A673 (cell line): ENCODE measurements around the gene TSGA10IP. TPM values are rescaled to one million over a fixed set of nuclear protein-coding genes. Genes with fewer than 3 reads are reported as not detected.

Experiments used
- BruUV-seq: library from RNA; stranded (reverse); fragments of 400-500 nt; replicated peaks from 2 replicates; lab custom pipeline; 2021; lab: Mats Ljungman, UMichigan
- CTCF ChIA-PET: fragments of 300-600 bp; sonication (Branson Sonifier 250); formaldehyde crosslinking; loops from one replicate; lab custom pipeline; 2022; ENCODE audit warnings: antibody characterized with exemption; lab: Charles Lee
- POLR2A ChIA-PET: fragments of 300-600 bp; sonication (Branson Sonifier 250); formaldehyde crosslinking; loops from one replicate; lab custom pipeline; 2022; ENCODE audit warnings: antibody characterized with exemption; ENCODE audit not compliant: low non-redundant PET; lab: Charles Lee
- DNase-seq: peaks from one replicate; pipeline ENCODE4 v3.0.0-alpha.2; 2015; ENCODE audit warnings: low spot score
- H3K27ac ChIP-seq: fragments of 200-600 bp; sonication (generic); 2 replicates; pipeline ENCODE4 v1.5.1; 2016; ENCODE audit warnings: mixed run types, low read depth, mild to moderate bottlenecking, mixed read lengths, antibody characterized with exemption, low read length; ENCODE audit not compliant: poor library complexity, severe bottlenecking
- H3K27me3 ChIP-seq: fragments of 200-600 bp; sonication (generic); replicated peaks from 2 replicates; pipeline ENCODE4 v1.6.1; 2017; ENCODE audit warnings: mixed run types, low read depth, mild to moderate bottlenecking, mixed read lengths, antibody characterized with exemption, low read length; ENCODE audit not compliant: insufficient read depth, poor library complexity
- H3K36me3 ChIP-seq: fragments of 200-600 bp; sonication (generic); 2 replicates; pipeline ENCODE4 v1.6.1; 2016; ENCODE audit warnings: mixed run types, mild to moderate bottlenecking, mixed read lengths, antibody characterized with exemption, low read length; ENCODE audit not compliant: insufficient read depth, poor library complexity, severe bottlenecking
- H3K4me1 ChIP-seq: fragments of 200-600 bp; sonication (generic); 2 replicates; pipeline ENCODE4 v1.6.1; 2017; ENCODE audit warnings: mixed run types, mild to moderate bottlenecking, mixed read lengths, antibody characterized with exemption, low read length; ENCODE audit not compliant: insufficient read depth, poor library complexity, severe bottlenecking
- H3K4me3 ChIP-seq: fragments of 200-600 bp; sonication (generic); 2 replicates; pipeline ENCODE4 v1.5.1; 2016; ENCODE audit warnings: low read depth, mixed run types, mild to moderate bottlenecking, mixed read lengths, low read length; ENCODE audit not compliant: poor library complexity, severe bottlenecking
- H3K9me3 ChIP-seq: fragments of 200-600 bp; sonication (generic); 2 replicates; pipeline ENCODE4 v1.6.1; 2016; ENCODE audit warnings: mixed run types, low read depth, mild to moderate bottlenecking, mixed read lengths, antibody characterized with exemption, low read length; ENCODE audit not compliant: poor library complexity, severe bottlenecking
- CTCF ChIP-seq: fragments of 300-800, 200-600 bp; sonication (generic); conservative IDR thresholded peaks from 2 replicates; pipeline ENCODE4 v1.5.1; 2017; ENCODE audit warnings: low read depth, mild to moderate bottlenecking, antibody characterized with exemption, low read length, moderate library complexity, mixed read lengths
- EZH2 ChIP-seq: fragments of 200-600 bp; sonication (generic); IDR thresholded peaks from 2 replicates; pipeline ENCODE4 v1.6.1; 2017; ENCODE audit warnings: borderline replicate concordance, low read depth, mild to moderate bottlenecking, mixed read lengths, antibody characterized with exemption, low read length; ENCODE audit not compliant: poor library complexity, severe bottlenecking
- intact Hi-C: fragments of 100-400 bp; cut with micrococcal nuclease; formaldehyde crosslinking; loops from one replicate; pipeline ENCODE4 v1.10.0; 2022; ENCODE audit not compliant: unreplicated experiment
- total RNA-seq: library from RNA; stranded (reverse); gene quantifications from 2 replicates; pipeline ENCODE4 v1.2.3, GENCODE V29; 2021

TSGA10IP gene
- total RNA-seq, 1 experiment from 2014 or later, result not detected

- no peak for DNase-seq
- Histone ChIP-seq H3K27me3 (no peaks in the 10 kb centered on the region), H3K4me1 (no peaks in the 10 kb centered on the region), H3K9me3 (no peaks in the 10 kb centered on the region), H3K4me3 (no peak overlapping the region), H3K27ac (no peak overlapping the region), H3K36me3 (peaks cover 35% of the 10 kb centered on the region)
- TSS peak; percentile 11 for BruUV-seq
- no peak for TF ChIP-seq EZH2
- TF ChIP-seq CTCF, result no peak
- intact Hi-C loops, result no loop called here
- ChIA-PET CTCF (no interaction called here), POLR2A (no interaction called here)
Observed at GRCh38 chr11:65979261-65979759, 34.0 kb downstream of the TSGA10IP start.

- Histone ChIP-seq H3K36me3 (peaks cover 35% of the 10 kb centered on the region), H3K27me3 (no peaks in the 10 kb centered on the region), H3K4me3 (no peak overlapping the region), H3K4me1 (no peaks in the 10 kb centered on the region), H3K27ac (no peak overlapping the region), H3K9me3 (no peaks in the 10 kb centered on the region)
- ChIA-PET CTCF (no interaction called here), POLR2A (interaction anchor here (0.6 kb wide), 2 partner anchors 72 to 137 kb away, joined by 3 to 9 read pairs; no protein-coding TSS in a partner anchor)
- intact Hi-C loops, result no loop called here
- TF ChIP-seq CTCF, result no peak
- no peak for TF ChIP-seq EZH2
- no peak for DNase-seq
- BruUV-seq, result no TSS peak
Observed at GRCh38 chr11:65981101-65981740, 35.9 kb downstream of the TSGA10IP start.

- POLR2A ChIA-PET, result interaction anchor here (0.6 to 0.7 kb wide), 2 partner anchors 73 to 380 kb away, joined by 3 read pairs; no protein-coding TSS in a partner anchor
- DNase-seq, result no peak
- Histone ChIP-seq H3K27ac (no peak overlapping the region), H3K4me3 (no peak overlapping the region), H3K27me3 (no peaks in the 10 kb centered on the region), H3K36me3 (peaks cover 26% of the 10 kb centered on the region), H3K4me1 (no peaks in the 10 kb centered on the region), H3K9me3 (no peaks in the 10 kb centered on the region)
- CTCF ChIA-PET, result no interaction called here
- intact Hi-C loops, result no loop called here
- TF ChIP-seq CTCF, result no peak
- TF ChIP-seq EZH2, result no peak
- BruUV-seq, result no TSS peak
Observed at GRCh38 chr11:65981972-65982823, 36.9 kb downstream of the TSGA10IP start.
